Measurements from ENCODE around the gene AOPEP. TPM values are rescaled to one million over a fixed set of nuclear protein-coding genes. Genes with fewer than 3 reads are reported as not detected.

Gene AOPEP
- total and polyA plus RNA-seq, 9 of the 15 experiments (the other 6 are each of a cell fraction or from before 2014, with no cell fraction given): 4.5 to 19.3 (median 13.5) TPM

DNA sequence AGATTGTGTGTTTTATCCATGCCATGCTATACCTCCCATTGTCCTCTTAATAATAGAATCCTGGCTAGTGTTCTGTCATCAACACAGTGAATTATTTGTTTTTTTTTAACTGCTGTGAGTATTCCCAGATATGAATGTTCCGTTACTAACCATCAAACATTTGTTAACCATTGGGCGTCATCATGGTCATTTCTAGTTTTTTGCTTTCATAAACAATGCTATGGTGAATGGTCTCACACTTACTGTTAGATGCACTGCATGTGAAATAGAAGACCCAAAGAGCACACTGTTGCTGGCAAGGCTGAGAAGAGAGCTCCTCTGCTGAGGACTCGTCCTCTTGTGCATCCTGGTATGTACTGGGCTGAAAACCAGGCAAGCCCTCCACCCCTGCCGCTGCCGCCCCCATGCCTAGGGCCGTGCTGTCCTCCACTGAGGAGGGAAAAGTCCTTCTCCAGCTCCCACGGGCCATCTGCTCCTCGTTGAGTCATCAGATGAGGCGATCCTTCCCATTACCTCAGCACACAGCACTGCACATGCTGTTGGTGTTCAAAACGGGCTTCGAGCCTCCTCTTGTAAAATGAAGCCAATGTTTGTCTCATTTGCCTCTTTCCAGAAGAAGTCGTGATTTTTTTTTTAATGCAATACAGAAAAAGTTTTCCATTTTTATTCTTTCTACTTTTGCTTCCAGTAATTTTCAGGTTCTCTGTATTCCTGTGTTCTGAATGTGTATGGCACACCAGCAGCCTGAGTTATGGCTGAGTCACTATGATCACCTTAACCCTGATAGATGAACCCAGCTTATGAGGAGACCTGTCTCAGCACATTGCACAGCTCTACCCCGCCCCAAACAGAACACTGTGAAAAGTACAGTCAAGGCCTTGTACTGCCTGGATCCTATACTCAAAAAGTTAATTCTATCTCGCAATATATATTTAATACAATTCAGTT lies 219.0 kb downstream of the AOPEP start (continued):
- no peak for TF ChIP-seq RBM25 (IDR thresholded peaks at IDR 0.05; ENCODE audit: low read depth, low read length, severe bottlenecking)
- TF ChIP-seq ATF3 (IDR thresholded peaks at IDR 0.05): peak; percentile 91
- TF ChIP-seq ATF3 (CRISPR knock-in tag; conservative IDR thresholded peaks at IDR 0.05): no peak
- TF ChIP-seq CHD1 (IDR thresholded peaks at IDR 0.05; ENCODE audit: low read length): no peak
- no peak for TF ChIP-seq ZC3H4 (CRISPR knock-in tag; IDR thresholded peaks at IDR 0.05; ENCODE audit: borderline replicate concordance)
- no peak for TF ChIP-seq HNRNPK (IDR thresholded peaks at IDR 0.05; ENCODE audit: low read depth, low read length, poor library complexity, severe bottlenecking)
- peak; percentile 81 for TF ChIP-seq JUND (IDR thresholded peaks at IDR 0.05; ENCODE audit: borderline replicate concordance, low read depth, low read length)
- peak; percentile 80; the same call in 2 of the 3 replicates for TF ChIP-seq JUND (tag; IDR thresholded peaks at IDR 0.05; ENCODE audit: borderline replicate concordance, low read depth, low read length)
- no peak for TF ChIP-seq ATF1 (CRISPR knock-in tag; IDR thresholded peaks at IDR 0.05)
- peak; percentile 35; the same call in 1 of the 2 replicates for TF ChIP-seq ATF1 (tag; IDR thresholded peaks at IDR 0.05)
- no peak for TF ChIP-seq NELFE (IDR thresholded peaks at IDR 0.05; ENCODE audit: insufficient read depth, insufficient read length)
- no peak for TF ChIP-seq MYNN (IDR thresholded peaks at IDR 0.05)
- no peak for TF ChIP-seq MYNN (CRISPR knock-in tag; IDR thresholded peaks at IDR 0.05)
- TF ChIP-seq CBFA2T2 (conservative IDR thresholded peaks at IDR 0.05): peak; percentile 39; the same call in 1 of the 2 replicates
- TF ChIP-seq SNRNP70 (optimal IDR thresholded peaks at IDR 0.05; ENCODE audit: low read depth, low read length): no peak
- no peak for TF ChIP-seq SIN3A (IDR thresholded peaks at IDR 0.05; ENCODE audit: borderline replicate concordance in 2 of 2, control insufficient read depth in 1 of 2, low read depth in 2 of 2, low read length in 2 of 2)
- TF ChIP-seq E2F8 (IDR thresholded peaks at IDR 0.05; ENCODE audit: low read depth, partially characterized antibody): no peak
- no peak for TF ChIP-seq ZNF133 (CRISPR knock-in tag; IDR thresholded peaks at IDR 0.05)
- TF ChIP-seq NUFIP1 (IDR thresholded peaks at IDR 0.05; ENCODE audit: partially characterized antibody): no peak

Measured in K562 (cell line).